SKM-1 treated with dmso at 0.1 percent for 144 hours (cell line): ENCODE measurements around the gene NFATC1.

Experiments
- DNase-seq: peaks from one replicate; lab custom pipeline; 2025; ENCODE audit not compliant: unreplicated experiment; lab: John Stamatoyannopoulos, UW

The NFATC1 gene

DNA sequence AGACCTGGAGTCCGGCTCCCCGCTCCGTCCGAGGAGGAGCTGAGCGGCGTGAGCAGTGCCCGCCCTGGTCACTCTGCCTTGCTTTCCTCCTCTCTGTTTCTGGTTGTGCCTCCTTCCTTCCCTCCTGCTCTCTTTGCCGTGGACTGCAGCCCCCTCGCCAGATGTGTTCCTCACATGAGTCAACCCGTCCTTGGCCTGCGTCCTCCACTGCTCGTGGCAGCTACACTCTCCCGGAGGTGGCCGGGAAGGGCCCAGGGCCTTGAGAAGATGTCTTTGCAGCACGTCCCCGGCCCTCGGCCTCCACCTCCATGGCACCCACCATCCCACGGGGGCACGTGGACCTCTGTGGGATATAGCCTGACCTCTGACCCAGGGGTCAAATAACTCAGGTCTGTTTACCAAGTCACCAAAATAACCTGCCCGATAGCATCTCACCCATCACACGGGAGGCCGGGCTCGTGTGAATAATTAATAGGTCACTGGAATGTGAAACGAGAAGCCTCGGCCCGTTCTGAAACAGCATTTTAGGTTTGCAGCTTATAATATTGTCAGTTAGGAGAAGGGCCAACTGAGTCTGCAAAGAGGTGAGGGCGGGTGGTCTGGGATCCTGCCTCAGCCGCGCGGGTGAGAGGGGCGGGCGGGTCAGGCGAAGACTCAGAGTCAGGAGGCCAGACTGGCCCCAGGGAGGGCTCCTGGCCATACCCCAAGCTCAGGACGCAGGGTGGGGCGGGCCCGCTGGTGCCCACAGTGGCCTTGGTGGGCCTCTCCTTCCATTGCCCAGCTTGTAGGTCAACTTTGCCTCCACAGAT, 42.6 kb downstream of the NFATC1 start:
- DNase-seq = no peak

DNA sequence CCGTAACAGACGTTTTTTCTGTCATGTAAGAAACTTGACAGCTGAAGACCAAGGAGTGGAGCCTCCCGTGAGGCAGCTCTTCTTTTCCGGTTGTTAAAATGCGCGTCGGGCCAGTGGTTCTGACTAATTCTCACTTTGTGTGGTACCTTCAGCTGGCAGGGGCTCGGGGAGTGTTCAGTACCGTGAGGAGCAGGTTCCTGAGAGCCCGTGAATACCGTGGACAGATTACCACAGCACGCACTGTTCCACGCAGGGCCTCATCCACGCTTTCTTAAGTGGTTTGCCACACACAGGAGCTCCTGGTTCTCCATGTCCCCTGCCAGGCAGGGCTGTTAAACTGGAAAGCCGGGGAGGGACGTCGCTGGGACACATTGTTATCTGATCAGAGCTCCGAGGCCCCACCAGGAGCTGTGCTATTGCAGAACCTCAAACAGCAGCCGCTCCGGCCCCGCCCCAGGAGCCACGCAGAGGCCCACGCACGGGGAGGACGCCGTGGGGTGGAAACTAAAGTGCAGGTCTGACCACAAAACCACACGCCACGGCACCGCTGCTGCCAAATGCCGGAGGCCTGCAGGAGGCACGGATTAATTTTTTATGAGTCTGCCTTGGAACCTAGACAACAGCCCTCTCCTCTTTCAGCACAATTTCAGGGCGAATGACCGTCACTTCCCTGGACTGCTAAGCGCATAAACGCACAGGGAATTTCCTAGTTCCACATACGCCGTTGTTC, 43.3 kb downstream of the NFATC1 start:
- no peak for DNase-seq

- no peak for DNase-seq
Observed at GRCh38 chr18:79439628-79440023, 43.9 kb downstream of the NFATC1 start.

GRCh38 chr18:79440316-79441110, 44.8 kb downstream of the NFATC1 start:
- no peak for DNase-seq

DNA sequence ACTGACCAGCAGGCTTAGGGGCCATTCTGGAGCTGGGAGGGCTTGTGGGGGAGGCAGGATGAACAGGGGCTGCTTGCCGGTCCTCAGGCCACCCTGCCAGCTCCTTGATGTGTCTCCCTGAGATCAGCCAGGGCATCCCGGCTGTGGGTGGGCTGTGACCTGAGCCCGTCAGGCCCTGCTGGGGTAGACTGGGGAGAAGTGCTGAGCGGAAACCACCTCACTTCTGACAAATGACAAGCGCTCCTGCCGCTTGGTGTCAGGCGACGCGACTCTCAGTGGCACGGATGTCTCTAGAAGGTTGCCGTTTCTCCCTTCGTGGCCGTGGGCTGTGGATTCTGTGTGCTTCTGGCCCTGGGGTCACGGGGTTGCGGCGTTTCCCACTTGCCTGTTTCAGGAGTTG, 45.7 kb downstream of the NFATC1 start:
- DNase-seq = no peak

DNA sequence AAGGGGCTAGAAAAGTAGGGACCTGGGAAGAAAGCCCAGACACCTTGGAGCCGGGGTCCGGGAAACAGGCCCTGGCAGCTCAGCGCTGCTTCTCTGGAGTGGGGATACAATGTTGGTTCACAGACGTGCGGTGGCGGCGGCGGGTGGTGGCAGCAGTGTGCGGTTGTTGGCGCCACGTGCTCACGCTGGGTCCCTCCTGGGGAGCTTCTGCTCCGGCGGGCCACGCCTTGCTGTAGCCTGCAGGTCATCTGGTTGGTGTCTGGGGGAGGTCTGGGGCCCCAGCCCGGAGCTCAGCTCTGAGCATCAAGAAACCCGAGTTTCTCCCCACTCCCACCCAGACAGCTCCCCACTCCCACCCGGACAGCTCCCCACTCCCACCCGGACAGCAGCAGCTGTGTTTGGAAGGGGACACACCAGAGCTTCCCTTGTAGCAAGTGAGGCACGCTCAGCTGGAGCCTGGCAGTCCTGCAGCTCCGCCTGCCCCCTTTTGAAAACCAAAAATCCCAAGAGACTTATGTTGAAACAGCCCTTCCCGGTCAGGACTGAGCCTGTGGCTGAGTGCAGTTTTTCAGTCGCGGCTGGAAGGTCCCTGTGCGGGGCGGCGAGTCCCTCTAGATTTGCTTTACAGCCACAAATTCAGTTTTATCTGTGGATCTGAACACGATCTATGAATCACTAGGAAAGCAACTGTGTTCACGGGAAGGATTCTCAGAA, 46.9 kb downstream of the NFATC1 start:
- no peak for DNase-seq

- DNase-seq = no peak
Observed at GRCh38 chr18:79445221-79445620, 49.5 kb downstream of the NFATC1 start.

DNA sequence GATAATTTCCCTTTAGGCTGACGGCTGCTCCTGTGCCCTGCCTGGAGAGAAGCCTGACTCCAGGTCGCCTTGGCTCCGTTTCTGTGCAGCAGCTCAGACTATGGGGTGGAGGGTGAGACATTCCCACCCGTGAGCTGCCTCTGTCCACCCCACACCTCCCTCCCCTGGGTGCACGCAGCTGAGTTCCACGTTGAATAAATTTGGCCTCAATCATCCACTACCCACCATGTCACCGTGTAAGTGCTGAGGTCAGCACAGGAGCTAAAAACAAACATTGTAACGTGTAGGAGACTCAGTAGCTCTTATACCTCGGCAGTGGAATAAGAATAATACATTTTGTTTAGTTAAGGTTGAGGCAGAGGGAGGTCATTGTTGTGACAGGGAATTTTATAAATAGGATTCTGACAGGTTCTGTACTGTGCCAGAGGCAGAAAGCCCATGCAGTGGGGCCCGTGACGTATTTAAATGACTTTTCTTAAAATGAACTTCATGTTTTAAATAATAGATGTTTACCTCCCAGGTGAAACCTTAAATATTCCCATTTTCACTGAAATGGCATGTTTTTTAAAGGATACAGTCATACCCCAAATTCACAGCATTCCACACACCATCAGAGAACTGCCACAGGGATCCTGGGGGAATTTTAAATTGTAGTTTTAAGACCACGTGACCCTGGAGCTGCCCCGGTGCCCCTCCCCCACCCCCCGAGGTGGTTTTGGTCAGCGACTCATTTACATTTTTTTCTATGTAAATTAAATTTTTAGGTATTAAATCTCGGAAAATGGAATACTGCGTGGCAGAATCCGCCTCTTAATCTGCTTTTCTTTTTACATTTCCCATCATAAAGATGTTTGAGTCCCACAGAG, 50.2 kb downstream of the NFATC1 start:
- DNase-seq = no peak

DNA sequence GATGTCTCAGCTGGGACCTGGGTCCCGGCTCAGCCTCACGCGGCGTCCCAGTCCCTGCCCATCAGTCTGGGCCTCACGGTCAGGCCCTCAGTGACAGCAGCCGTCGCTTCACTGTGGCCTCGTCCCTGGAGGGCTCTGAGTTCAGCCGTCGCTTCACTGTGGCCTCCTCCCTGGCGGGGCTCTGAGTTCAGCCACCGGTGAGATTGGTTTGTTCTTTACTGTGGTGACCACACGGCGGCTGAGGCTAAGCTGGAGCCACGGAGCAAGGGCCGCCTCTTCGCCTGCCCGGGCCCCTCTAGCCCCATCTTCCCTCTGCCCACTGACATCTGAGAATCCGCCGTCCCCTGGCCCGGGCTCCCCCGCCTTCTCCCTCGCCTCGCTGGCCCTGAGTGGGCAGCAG, 51.2 kb downstream of the NFATC1 start:
- DNase-seq = no peak

GRCh38 chr18:79447703-79448367, 52.1 kb downstream of the NFATC1 start:
- DNase-seq = no peak

DNA sequence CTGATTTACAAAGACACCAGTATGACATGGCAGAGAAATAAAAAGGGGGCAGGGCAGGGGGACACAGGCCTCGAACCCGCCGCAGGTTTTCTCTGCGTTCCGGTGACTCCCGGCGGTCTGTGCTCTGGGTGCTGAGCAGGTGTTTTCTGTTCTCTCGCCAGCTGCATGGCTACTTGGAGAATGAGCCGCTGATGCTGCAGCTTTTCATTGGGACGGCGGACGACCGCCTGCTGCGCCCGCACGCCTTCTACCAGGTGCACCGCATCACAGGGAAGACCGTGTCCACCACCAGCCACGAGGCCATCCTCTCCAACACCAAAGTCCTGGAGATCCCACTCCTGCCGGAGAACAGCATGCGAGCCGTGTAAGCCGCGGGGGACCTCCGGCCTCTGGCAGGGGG, 52.9 kb downstream of the NFATC1 start:
- no peak for DNase-seq

DNA sequence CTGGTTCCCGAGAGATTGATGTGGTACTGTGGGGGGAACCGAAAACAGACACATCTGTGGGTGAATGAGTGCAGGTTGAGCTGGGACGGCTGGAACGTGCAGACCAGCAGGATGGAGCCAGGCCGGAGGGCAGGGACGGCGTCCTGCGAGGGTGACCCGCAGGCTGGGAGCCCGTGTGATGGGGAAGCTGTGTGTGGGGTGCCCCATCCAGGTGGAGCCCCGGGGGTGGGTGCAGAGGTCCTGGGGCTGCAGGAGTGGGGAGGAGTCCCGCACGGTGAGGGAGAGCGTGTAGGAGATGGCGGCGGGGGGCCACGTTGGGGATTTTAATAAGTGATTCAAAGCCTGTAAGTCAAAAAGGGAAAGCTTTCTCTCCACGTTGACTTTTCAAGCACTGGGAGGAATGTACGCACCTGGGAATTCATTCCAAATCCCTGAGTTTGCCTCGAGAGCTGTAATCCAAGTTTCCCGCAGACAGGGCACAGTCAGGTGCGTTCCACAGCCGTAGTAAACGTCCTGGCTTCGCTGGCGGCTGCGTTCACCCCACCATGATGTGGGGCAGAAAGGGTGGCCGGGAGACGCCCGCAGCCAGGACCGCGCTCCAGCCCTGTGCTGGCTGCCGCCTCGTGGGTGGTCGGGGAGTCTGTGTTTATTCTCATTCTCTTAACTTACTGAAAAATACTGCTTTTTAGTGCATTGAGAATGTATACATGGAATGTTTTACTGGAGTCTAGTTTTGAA, 54.0 kb downstream of the NFATC1 start:
- DNase-seq = no peak

GRCh38 chr18:79450289-79451080, 54.8 kb downstream of the NFATC1 start:
- DNase-seq = no peak

- DNase-seq = no peak
Observed at GRCh38 chr18:79451237-79452125, 55.8 kb downstream of the NFATC1 start.

- DNase-seq = no peak
Observed at GRCh38 chr18:79452190-79452990, 56.7 kb downstream of the NFATC1 start.

- no peak for DNase-seq
Observed at GRCh38 chr18:79452991-79453645, 57.4 kb downstream of the NFATC1 start.
